Mucosa of descending colon (tissue), 3 donors: ENCODE results near the gene FAU. TPM values are rescaled to one million over a fixed set of nuclear protein-coding genes. Genes with fewer than 3 reads are reported as not detected.

ENCODE experiments used
- ATAC-seq: fragments of 200-7000 bp; cut with Tn5 transposase; one replicate; pipeline ENCODE4 v1.9.1; 2020; ENCODE audit warnings: mild to moderate bottlenecking, moderate library complexity
- DNase-seq, 3 donors: peaks; one replicate each; pipeline ENCODE4 v3.0.0-alpha.2; 2020
- H3K36me3 ChIP-seq: fragments of 200-600 bp; one replicate; pipeline ENCODE4 v1.8.0; 2021; ENCODE audit warnings: low read depth, mild to moderate bottlenecking
- H3K4me1 ChIP-seq: fragments of 200-600 bp; one replicate; pipeline ENCODE4 v1.8.0; 2021; ENCODE audit warnings: low read depth, mild to moderate bottlenecking
- H3K4me3 ChIP-seq: fragments of 200-600 bp; one replicate; pipeline ENCODE4 v1.8.0; 2021; ENCODE audit warnings: mild to moderate bottlenecking
- H3K9me3 ChIP-seq: fragments of 200-600 bp; one replicate; pipeline ENCODE4 v1.8.0; 2021; ENCODE audit warnings: mild to moderate bottlenecking
- intact Hi-C, 2 donors: fragments of 100-400 bp; cut with DNase I in 1 of 2; cut with micrococcal nuclease in 1 of 2; formaldehyde crosslinking; loops; one replicate each; pipeline versions ENCODE4 v1.11.0 to v1.11.1; 2022; cut with DNase I, micrococcal nuclease
- total RNA-seq, 3 donors: library from RNA; stranded (reverse); fragmentation: NEBNext Ultra II Directional in 2 of 3; extraction: Animal tissue kit (Norgen Biotek cat#: 25700) in 2 of 3; gene quantifications; one replicate each; pipeline versions ENCODE4 v1.2.1 to v1.2.4, GENCODE V29; 2021 to 2023
- TF ChIP-seq, protein P1 (sequence below): fragments of 200-600 bp; IDR thresholded peaks from one replicate; pipeline ENCODE4 v1.8.0; 2022; ENCODE audit warnings: antibody characterized with exemption, mild to moderate bottlenecking
- donor health status: DM: no; HTN: no; CAD: no; lungs with moderate emphysema.
- donor health status: DM: no; HTN: no; CAD: no.
- donor health status: DM: no; HTN: yes; CAD: no.

The FAU gene
- total RNA-seq, 3 donors from 2014 or later = 680 to 873 (median 705) TPM

DNA sequence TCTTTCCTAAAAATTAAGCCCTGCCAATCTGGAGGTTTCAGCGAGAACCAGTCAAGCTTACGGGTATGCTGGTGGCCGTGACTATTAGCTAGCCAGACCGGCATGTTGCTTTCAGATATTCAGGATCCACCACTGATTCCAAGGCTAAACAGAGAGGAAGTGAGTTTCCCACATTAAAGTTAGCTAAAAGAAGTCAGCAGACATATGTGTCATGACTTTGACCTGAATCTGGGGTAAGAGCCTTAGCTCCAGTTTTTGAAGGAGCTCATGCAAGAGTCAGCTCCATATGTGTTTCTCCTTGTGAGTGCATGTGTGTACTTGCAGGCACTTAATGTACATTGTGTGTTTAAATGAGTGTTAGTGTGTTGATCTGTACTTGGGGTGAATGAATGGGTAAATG, 36.5 kb downstream of the FAU start:
- DNase-seq (no peak), ATAC-seq (no peak)
- peaks cover 11% of the 10 kb centered on the region for H3K36me3 ChIP-seq
- no peaks in the 10 kb centered on the region for H3K9me3 ChIP-seq
- intact Hi-C loops = no loop called here
- H3K4me3 ChIP-seq = no peak overlapping the region
- H3K4me1 ChIP-seq = peaks cover 16% of the 10 kb centered on the region
- TF ChIP-seq, protein P1, sequence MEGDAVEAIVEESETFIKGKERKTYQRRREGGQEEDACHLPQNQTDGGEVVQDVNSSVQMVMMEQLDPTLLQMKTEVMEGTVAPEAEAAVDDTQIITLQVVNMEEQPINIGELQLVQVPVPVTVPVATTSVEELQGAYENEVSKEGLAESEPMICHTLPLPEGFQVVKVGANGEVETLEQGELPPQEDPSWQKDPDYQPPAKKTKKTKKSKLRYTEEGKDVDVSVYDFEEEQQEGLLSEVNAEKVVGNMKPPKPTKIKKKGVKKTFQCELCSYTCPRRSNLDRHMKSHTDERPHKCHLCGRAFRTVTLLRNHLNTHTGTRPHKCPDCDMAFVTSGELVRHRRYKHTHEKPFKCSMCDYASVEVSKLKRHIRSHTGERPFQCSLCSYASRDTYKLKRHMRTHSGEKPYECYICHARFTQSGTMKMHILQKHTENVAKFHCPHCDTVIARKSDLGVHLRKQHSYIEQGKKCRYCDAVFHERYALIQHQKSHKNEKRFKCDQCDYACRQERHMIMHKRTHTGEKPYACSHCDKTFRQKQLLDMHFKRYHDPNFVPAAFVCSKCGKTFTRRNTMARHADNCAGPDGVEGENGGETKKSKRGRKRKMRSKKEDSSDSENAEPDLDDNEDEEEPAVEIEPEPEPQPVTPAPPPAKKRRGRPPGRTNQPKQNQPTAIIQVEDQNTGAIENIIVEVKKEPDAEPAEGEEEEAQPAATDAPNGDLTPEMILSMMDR = no peak

- TF ChIP-seq, protein P1 = no peak
- H3K4me1 ChIP-seq = peaks cover 16% of the 10 kb centered on the region
- intact Hi-C loops = no loop called here
- peaks cover 11% of the 10 kb centered on the region for H3K36me3 ChIP-seq
- H3K4me3 ChIP-seq = peak overlapping the region; percentile 54
- peak; percentile 4 for ATAC-seq
- H3K9me3 ChIP-seq = no peaks in the 10 kb centered on the region
- no peak for DNase-seq
Observed at GRCh38 chr11:65084598-65085375, 37.1 kb downstream of the FAU start.

GRCh38 chr11:65083834-65084597, 37.9 kb downstream of the FAU start, which contains the start of the genes CDCA5 and ZFPL1:
TSS of gene CDCA5 (minus strand) at chr11:65084040. CDS start at chr11:65083978, 62 bp downstream.
TSS of gene ZFPL1 (plus strand) at chr11:65084222. CDS start at chr11:65084699, 477 bp downstream.
- intact Hi-C loops = no loop called here
- Histone ChIP-seq H3K4me1 (peaks cover 16% of the 10 kb centered on the region), H3K36me3 (peaks cover 11% of the 10 kb centered on the region), H3K9me3 (no peaks in the 10 kb centered on the region), H3K4me3 (peak within 1 kb of the TSS; percentile 54)
- ATAC-seq (peak; percentile 99), DNase-seq (peak; percentile 96 to 97 (median 97))
- TF ChIP-seq, protein P1 = no peak

GRCh38 chr11:65083134-65083833, 38.6 kb downstream of the FAU start:
- no peak for DNase-seq
- intact Hi-C loops = no loop called here
- H3K4me1 ChIP-seq = peaks cover 18% of the 10 kb centered on the region
- ATAC-seq = no peak
- no peaks in the 10 kb centered on the region for H3K9me3 ChIP-seq
- peak overlapping the region; percentile 54 for H3K4me3 ChIP-seq
- H3K36me3 ChIP-seq = peaks cover 11% of the 10 kb centered on the region
- TF ChIP-seq, protein P1 = no peak

GRCh38 chr11:65078786-65079342, 43.1 kb downstream of the FAU start:
- DNase-seq (peak in 1 of 3 donors; percentile 39), ATAC-seq (no peak)
- intact Hi-C loops = no loop called here
- no peaks in the 10 kb centered on the region for H3K36me3 ChIP-seq
- H3K4me3 ChIP-seq = no peak overlapping the region
- no peaks in the 10 kb centered on the region for H3K9me3 ChIP-seq
- TF ChIP-seq, protein P1 = no peak
- H3K4me1 ChIP-seq = peaks cover 11% of the 10 kb centered on the region
